ENCODE measurements around the gene FILIP1L.

The FILIP1L gene

DNA sequence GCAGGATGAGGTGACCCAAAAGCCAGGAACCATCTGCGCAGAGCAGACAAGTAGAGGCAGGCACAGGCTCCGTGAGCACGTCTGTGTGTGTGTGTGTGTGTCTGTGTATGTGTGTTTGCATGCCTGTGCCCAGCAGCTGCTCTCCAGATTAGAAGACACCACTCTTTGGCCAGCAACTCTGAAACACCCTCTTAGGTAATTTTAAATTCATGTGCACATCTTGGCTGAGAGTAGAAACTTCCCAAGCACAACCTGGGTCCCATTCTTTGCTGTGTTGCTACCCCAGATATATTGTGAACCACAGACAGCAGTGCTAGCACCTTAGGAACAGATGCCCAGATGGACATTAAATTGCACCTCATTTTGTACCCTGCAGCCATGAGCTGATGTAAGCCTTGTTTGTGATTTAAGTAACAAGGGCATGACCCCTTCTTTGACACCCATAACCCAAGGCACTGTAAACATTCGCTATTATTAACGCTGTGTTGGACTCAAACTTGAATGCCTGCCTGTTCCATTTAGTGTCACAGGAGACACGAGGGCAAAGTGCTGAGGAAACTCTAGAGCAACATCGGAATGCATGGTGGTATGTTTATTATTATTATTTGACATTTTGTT is at the start of gene FILIP1L:
TSS of gene FILIP1L (minus strand) at position 89 of the 618 bp plus-strand sequence.
- no peak for DNase-seq (ENCODE audit: low read depth in 1 of 2, low spot score in 1 of 2)
- TF ChIP-seq JUND (IDR thresholded peaks at IDR 0.05; ENCODE audit: low read depth): no peak
- in situ Hi-C loops (cut with HindIII; ENCODE audit: low pct_unique_long_range_greater_than_20kb, low sequenced_read_pairs): no loop called here

DNA sequence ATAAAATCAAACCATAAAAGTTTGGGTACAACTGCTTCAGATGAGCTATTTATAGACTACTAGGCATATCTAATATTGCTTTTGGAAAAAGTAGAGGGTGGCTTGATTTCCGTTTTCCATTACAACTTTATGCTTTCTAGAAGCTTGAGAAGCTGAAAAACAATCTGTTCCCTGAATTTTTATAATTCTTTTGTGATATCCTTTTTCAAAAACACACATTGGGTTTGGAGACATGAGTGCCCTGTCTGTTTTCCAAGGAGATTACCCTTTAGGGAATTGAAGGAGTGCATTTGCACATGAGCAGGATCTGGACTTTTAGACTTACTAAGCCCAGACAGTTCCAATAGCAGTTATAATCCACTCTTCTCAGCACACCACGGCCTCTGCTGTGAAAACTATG is 49.5 kb upstream of the FILIP1L start:
- no peak for TF ChIP-seq JUND (IDR thresholded peaks at IDR 0.05; ENCODE audit: low read depth)
- DNase-seq (ENCODE audit: low read depth in 1 of 2, low spot score in 1 of 2): no peak
- in situ Hi-C loops (cut with HindIII; ENCODE audit: low pct_unique_long_range_greater_than_20kb, low sequenced_read_pairs): no loop called here

DNA sequence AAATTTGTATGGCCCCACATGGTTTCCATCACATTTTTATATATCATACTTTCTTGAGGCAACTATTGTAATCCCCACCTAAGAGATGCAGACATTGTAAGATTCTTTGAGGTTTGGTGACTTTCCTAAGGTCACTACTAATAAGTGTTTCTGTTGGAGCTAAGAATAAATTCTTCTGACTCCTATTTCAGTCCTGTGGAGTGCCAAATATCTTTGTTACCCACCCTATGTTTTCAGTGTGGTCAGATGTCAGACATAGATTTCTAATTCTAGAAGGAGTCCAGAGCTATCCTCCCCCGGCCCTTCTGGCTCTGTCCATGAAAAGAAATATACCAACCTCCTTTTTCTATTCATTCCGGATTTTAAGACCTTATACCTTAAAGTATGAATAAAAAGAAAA is 46.2 kb upstream of the FILIP1L start:
- in situ Hi-C loops (cut with HindIII; ENCODE audit: low pct_unique_long_range_greater_than_20kb, low sequenced_read_pairs): no loop called here
- DNase-seq (ENCODE audit: low read depth in 1 of 2, low spot score in 1 of 2): no peak
- no peak for TF ChIP-seq JUND (IDR thresholded peaks at IDR 0.05; ENCODE audit: low read depth)

DNA sequence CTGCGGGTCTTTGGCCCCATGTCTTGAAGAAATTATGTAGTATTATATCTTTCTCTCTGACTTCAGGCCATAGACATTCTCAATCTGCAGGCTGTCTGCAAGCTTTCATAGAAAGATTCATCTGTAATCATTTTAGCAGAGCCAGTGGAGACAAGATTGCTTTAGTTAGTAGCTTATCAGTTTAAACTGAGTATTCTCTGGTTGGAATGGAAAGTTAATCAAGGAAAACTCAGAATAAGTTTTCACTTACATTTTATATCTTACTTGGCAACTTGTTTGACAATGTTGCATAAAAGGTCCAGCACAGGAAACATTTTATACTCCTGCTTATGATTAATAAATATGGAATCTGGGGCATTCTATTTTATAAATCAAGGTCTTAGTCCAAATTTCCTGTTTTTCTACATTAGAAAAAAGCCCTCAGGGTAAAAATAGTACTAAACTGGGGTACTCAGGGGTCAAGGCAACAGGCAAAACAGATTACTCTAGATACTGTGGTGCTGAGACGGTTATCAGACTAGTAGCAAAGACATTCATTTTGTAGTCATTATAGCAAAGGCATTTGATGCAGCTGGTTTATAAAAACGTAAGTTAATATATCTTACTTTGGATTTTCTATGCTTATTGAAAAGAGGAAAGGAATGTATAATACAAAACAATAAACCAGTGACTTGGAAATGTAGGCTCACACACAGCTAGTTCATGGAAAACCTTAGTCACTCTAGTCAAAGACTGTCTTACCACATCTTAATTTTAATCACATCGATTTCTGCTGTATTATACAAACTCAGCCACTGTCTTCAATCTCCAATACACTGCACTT is 45.2 kb upstream of the FILIP1L start:
- no peak for TF ChIP-seq JUND (IDR thresholded peaks at IDR 0.05; ENCODE audit: low read depth)
- in situ Hi-C loops (cut with HindIII; ENCODE audit: low pct_unique_long_range_greater_than_20kb, low sequenced_read_pairs): no loop called here
- no peak for DNase-seq (ENCODE audit: low read depth in 1 of 2, low spot score in 1 of 2)

DNA sequence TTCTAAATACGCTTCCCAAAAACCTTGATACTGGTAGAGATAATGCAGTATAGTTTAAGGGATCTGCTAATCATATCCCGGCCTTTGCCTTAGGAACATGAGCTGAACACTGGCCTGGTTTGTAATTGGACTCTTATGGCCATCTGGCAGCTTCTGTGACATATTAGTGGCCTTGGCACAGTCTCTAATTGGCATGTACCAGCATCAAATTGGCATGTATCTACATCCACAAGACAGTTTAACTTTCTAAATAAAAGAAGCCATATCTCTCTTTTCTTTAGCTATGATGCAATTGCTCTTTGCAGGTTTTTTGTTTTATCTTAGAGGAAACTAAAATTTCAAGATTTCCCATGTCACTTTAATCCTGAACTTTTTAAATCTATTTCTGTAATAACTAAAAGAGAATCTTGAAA is 44.6 kb upstream of the FILIP1L start:
- no peak for DNase-seq (ENCODE audit: low read depth in 1 of 2, low spot score in 1 of 2)
- TF ChIP-seq JUND (IDR thresholded peaks at IDR 0.05; ENCODE audit: low read depth): no peak
- in situ Hi-C loops (cut with HindIII; ENCODE audit: low pct_unique_long_range_greater_than_20kb, low sequenced_read_pairs): no loop called here

DNA sequence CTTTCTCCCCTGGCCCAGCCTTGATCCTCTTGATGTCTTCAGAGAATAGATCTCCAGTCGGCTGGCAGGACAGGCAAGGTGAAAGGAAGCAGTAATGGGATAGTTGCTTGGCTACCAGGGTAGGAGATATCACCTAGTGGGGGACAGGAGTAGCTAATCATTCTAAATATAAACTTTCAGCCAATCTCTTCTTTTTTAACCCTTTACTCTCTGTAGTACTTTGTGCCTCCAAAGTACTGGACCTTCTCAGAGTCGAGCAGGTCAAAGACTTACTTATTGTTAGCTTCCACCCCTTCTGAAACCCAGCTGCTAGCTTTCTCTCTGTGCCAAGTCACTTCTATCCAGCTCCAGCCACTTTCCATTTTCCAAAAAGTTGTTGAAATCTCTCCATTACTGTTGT is 43.4 kb upstream of the FILIP1L start:
- in situ Hi-C loops (cut with HindIII; ENCODE audit: low pct_unique_long_range_greater_than_20kb, low sequenced_read_pairs): no loop called here
- no peak for TF ChIP-seq JUND (IDR thresholded peaks at IDR 0.05; ENCODE audit: low read depth)
- no peak for DNase-seq (ENCODE audit: low read depth in 1 of 2, low spot score in 1 of 2)

DNA sequence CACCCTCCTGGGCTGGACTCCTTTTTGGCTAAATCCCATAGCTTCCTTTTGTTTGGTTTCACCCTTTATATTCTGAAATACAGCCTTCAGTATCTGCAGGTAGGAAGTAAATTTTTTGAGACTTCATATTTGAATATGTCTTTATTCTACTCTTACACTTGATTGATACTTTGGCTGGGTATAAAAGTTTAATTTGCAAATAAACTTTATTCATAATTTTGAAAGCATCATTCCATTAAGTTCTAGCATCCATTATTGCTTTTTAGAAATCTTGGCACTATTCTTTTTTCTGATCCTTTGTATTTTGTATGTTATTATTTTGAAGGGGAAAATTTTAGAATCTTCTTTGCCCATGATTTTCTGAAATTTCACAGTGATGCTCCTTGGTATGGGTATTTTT is 41.3 kb upstream of the FILIP1L start:
- in situ Hi-C loops (cut with HindIII; ENCODE audit: low pct_unique_long_range_greater_than_20kb, low sequenced_read_pairs): no loop called here
- no peak for DNase-seq (ENCODE audit: low read depth in 1 of 2, low spot score in 1 of 2)

DNA sequence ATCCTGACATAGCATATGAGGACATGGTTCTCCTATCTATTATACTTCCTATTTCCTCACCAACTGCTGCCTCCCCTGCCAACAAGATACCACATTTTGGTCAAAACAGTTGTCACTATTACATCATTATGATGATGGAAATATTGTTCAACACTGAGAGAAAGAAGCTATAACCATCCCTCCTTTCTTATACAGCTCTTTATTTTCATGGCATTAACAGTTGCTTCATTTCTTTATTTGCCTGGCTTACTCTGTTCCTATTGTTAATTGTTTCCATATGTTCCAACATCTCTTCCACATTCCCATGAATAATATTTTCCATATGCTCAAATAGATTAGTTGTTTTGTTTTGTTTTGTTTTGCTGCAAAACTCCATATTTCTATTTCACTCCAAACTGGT is 40.8 kb upstream of the FILIP1L start:
- in situ Hi-C loops (cut with HindIII; ENCODE audit: low pct_unique_long_range_greater_than_20kb, low sequenced_read_pairs): no loop called here
- TF ChIP-seq JUND (IDR thresholded peaks at IDR 0.05; ENCODE audit: low read depth): no peak
- no peak for DNase-seq (ENCODE audit: low read depth in 1 of 2, low spot score in 1 of 2)

More for the DNA sequence above, 41.3 kb upstream of the FILIP1L start:
- TF ChIP-seq JUND (IDR thresholded peaks at IDR 0.05; ENCODE audit: low read depth): no peak

DNA sequence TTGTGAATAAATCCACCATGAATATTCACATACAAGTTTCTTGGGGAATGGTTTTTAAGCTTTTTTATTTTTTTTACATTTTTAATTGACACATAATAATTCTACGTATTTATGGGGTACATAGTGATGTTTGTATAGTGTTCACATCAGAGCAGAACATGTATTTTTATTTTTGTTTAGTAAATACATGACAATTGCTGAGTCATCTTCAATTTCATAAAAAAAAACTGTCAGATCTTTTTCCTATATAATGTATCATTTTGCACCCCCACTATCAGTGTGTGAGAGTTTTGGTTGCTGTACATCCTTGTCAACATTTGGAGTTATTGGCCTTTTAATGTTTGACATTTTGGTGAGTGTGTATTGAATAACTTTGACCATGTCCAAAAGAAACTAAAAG is 39.9 kb upstream of the FILIP1L start:
- no peak for TF ChIP-seq JUND (IDR thresholded peaks at IDR 0.05; ENCODE audit: low read depth)
- no peak for DNase-seq (ENCODE audit: low read depth in 1 of 2, low spot score in 1 of 2)
- in situ Hi-C loops (cut with HindIII; ENCODE audit: low pct_unique_long_range_greater_than_20kb, low sequenced_read_pairs): no loop called here

DNA sequence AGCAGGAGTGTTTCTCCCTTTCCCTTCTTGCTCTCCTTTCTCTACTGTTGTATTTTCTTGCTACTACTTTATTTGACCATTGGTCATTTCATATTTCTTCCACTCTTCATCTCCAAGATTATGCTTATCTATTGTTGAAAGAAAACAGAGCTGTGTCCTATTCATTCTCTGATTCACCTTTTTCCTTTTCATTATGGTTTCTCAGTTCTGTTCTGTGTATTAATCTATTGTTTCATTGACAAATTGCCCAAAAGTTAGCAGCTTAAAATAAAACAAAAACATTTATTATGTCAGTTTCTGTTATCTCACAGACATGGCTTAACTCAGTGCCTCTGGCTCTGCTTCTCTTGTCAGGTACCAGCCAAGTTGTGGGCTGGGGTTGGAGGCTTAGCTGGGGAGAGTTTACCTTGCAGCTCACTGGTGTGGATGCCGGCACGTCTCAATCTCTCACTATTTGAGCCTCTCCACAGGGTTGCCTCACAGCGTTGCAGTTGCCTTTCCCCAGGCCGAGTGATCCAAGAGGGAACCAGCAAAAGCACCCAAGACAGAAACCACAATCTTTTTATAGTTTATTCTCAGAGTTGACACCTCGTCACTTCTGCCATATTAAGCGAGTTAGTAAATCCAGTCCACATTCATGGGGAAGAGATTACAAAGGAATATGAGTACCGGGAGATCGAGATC is 36.9 kb upstream of the FILIP1L start:
- in situ Hi-C loops (cut with HindIII; ENCODE audit: low pct_unique_long_range_greater_than_20kb, low sequenced_read_pairs): no loop called here
- TF ChIP-seq JUND (IDR thresholded peaks at IDR 0.05; ENCODE audit: low read depth): no peak
- no peak for DNase-seq (ENCODE audit: low read depth in 1 of 2, low spot score in 1 of 2)

DNA sequence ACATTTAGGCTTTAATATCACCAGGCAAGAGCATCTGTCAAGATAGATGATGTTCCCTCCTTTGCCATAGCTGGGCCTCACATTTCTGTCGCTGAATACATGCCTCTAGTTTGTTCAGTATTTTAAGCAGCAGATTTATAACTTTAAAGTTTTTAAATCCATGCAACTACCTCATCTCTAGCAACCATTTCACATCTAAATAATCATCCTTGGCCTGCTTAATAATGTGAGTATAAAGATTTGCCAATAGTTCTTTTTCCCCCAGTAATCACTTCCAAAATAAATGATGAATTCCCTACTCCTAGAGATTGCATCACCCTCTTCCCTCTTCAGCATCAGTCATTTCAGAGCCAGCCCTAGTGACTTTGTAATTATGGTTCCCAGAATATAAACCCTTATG is 36.2 kb upstream of the FILIP1L start:
- no peak for TF ChIP-seq JUND (IDR thresholded peaks at IDR 0.05; ENCODE audit: low read depth)
- DNase-seq (ENCODE audit: low read depth in 1 of 2, low spot score in 1 of 2): no peak
- in situ Hi-C loops (cut with HindIII; ENCODE audit: low pct_unique_long_range_greater_than_20kb, low sequenced_read_pairs): no loop called here

DNA sequence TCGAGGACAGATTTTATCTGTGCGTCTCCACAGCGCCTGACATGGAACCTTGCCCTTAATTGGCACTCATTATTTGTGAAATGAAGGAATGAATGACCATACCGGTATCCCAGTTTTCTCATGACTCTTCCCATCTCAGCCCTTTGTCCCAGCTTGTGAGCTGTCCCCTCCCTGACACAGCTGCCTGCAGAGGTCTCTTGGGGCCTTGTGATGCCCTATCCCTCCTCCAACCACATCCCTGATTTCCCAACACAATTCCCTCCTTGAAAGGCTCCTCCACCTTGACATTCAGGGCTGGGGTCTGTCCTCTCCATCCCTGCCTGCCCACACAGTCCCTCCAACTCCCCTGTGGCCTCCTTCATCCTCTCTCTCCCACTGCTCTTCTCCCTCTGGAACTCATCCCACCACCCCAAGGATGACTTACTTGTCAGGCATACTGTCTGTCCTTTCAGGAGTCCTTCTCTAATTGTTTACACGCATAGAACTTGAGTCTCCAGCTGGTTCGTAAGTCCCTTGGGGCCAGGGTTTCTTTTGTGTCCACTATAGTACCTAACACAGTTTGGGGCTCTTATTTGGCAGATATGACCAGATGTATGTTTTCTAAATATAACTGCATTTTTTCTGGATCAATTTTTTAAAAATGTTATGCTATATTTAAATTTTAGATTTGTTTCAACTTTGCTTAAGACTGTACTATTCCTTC is 35.6 kb upstream of the FILIP1L start:
- in situ Hi-C loops (cut with HindIII; ENCODE audit: low pct_unique_long_range_greater_than_20kb, low sequenced_read_pairs): no loop called here
- DNase-seq (ENCODE audit: low read depth in 1 of 2, low spot score in 1 of 2): no peak
- TF ChIP-seq JUND (IDR thresholded peaks at IDR 0.05; ENCODE audit: low read depth): no peak
